ENCODE results near the gene KCNQ1OT1.
A peak's percentile ranks its signal among the peaks of the same experiment; 100 is the strongest.

KCNQ1OT1 gene

GRCh38 chr11:2699531-2700414 lies at the start of gene KCNQ1OT1:
Gene KCNQ1OT1, minus strand, starts transcription at chr11:2699994.
- peak within 1 kb of the TSS; percentile 68 to 74 for H3K4me3 ChIP-seq (ENCODE audit: low read depth in 1 of 2, low read length in 2 of 2)
- H3K36me3 ChIP-seq (ENCODE audit: control insufficient read depth in 1 of 2, insufficient read depth in 2 of 2, low read length in 2 of 2): no peaks in the 10 kb centered on the region
- no peaks in the 10 kb centered on the region for H3K27me3 ChIP-seq (ENCODE audit: low read depth, low read length)
- peaks cover 0 to 23% of the 10 kb centered on the region in 2 donors for H3K4me1 ChIP-seq (ENCODE audit: control insufficient read depth in 1 of 2, insufficient read depth in 2 of 2, low read length in 2 of 2)
- no peaks in the 10 kb centered on the region for H3K9me3 ChIP-seq (ENCODE audit: control insufficient read depth in 1 of 2, low read length in 2 of 2)
- peak within 1 kb of the TSS; percentile 60 for H3K27ac ChIP-seq (ENCODE audit: low read length)

- H3K27me3 ChIP-seq (ENCODE audit: low read depth, low read length): no peaks in the 10 kb centered on the region
- no peaks in the 10 kb centered on the region for H3K36me3 ChIP-seq (ENCODE audit: control insufficient read depth in 1 of 2, insufficient read depth in 2 of 2, low read length in 2 of 2)
- H3K27ac ChIP-seq (ENCODE audit: low read length): no peak overlapping the region
- no peaks in the 10 kb centered on the region for H3K9me3 ChIP-seq (ENCODE audit: control insufficient read depth in 1 of 2, low read length in 2 of 2)
- H3K4me1 ChIP-seq (ENCODE audit: control insufficient read depth in 1 of 2, insufficient read depth in 2 of 2, low read length in 2 of 2): no peaks in the 10 kb centered on the region
- no peak overlapping the region for H3K4me3 ChIP-seq (ENCODE audit: low read depth in 1 of 2, low read length in 2 of 2)
These were observed 49.2 kb upstream of the KCNQ1OT1 start for GRCh38 chr11:2748814-2749554.

DNA sequence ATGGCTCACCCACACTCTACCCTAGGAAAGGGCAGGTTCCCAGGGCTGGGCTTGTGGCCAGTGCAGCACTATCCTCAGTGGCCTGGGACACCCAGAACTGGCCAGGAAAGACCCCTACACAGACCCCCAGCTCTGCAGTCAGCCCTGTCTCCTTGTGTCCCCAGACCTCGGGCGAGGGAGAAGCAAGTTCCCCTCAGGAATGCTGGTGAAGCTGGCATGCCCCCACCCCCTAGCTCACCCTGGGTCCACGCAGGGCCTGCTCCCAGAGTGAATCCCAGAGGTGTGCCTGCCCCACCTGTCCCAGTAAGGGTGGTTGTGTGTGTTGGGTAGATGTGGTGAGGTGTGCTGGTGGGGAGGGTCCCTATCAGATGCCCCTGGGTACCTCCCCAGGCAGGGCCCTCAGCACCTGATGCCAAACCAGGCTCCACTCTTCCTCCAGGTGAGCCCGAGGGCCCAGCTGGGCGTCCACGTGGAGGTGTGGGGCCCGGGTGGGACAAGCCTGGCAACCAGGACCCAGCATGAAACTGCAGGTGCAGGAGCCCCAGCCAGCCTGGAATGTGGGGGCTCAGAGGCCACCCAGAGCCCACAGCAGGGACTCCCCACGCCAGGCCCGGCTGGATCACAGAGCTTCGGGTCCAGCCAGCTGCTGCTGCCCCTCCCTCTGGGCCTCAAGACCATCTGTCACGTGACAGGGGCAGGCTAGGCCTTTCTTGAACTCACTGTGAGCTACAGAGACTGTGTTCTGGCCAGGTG lies 48.4 kb upstream of the KCNQ1OT1 start:
- H3K27ac ChIP-seq (ENCODE audit: low read length): no peak overlapping the region
- H3K27me3 ChIP-seq (ENCODE audit: low read depth, low read length): no peaks in the 10 kb centered on the region
- H3K4me1 ChIP-seq (ENCODE audit: control insufficient read depth in 1 of 2, insufficient read depth in 2 of 2, low read length in 2 of 2): no peaks in the 10 kb centered on the region
- H3K36me3 ChIP-seq (ENCODE audit: control insufficient read depth in 1 of 2, insufficient read depth in 2 of 2, low read length in 2 of 2): no peaks in the 10 kb centered on the region
- no peaks in the 10 kb centered on the region for H3K9me3 ChIP-seq (ENCODE audit: control insufficient read depth in 1 of 2, low read length in 2 of 2)
- H3K4me3 ChIP-seq (ENCODE audit: low read depth in 1 of 2, low read length in 2 of 2): no peak overlapping the region

GRCh38 chr11:2747248-2748027 lies 47.6 kb upstream of the KCNQ1OT1 start:
- H3K9me3 ChIP-seq (ENCODE audit: control insufficient read depth in 1 of 2, low read length in 2 of 2): no peaks in the 10 kb centered on the region
- no peak overlapping the region for H3K4me3 ChIP-seq (ENCODE audit: low read depth in 1 of 2, low read length in 2 of 2)
- H3K4me1 ChIP-seq (ENCODE audit: control insufficient read depth in 1 of 2, insufficient read depth in 2 of 2, low read length in 2 of 2): no peaks in the 10 kb centered on the region
- no peaks in the 10 kb centered on the region for H3K36me3 ChIP-seq (ENCODE audit: control insufficient read depth in 1 of 2, insufficient read depth in 2 of 2, low read length in 2 of 2)
- H3K27me3 ChIP-seq (ENCODE audit: low read depth, low read length): no peaks in the 10 kb centered on the region
- no peak overlapping the region for H3K27ac ChIP-seq (ENCODE audit: low read length)

DNA sequence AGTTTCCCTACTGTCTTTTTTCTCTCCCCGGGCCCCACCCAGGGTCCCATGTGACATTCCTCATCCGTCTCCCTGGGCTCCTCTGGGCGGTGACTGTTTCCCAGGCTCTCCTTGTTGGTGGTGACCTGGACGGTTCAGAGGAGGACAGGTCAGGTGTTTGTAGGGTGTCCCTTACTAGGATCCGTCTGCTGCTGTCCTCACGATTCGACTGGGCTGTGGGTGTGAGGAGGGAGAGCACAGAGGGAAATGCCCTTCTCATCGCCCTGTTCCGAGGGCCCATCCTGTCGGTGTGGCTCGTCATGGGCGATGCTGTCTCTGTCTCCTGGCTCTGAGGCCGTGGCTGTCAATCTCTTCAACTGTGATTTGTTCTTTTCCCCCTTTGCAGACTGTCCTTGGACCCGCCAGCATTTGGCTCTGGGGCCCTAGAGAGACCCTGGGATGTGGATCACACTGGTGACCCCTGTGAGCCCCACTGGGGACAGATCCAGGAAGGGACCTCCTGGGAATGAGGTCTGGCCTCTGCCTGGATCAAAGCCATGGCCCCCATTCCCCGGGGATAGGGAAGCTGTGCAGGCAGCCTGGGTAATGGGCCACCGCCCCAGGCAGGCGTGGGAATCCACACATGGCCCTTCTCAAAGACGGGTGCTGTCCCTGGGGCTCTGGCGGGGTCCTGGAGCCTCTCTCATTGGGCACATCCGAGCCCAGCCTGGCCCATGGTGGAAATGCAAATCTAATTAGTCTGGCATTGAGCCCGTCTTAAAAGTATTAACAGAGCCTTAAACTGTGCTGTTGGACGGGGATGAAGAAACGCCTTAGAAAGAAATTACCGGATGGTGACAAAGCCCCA lies 46.8 kb upstream of the KCNQ1OT1 start:
- no peaks in the 10 kb centered on the region for H3K9me3 ChIP-seq (ENCODE audit: control insufficient read depth in 1 of 2, low read length in 2 of 2)
- H3K27ac ChIP-seq (ENCODE audit: low read length): no peak overlapping the region
- H3K4me1 ChIP-seq (ENCODE audit: control insufficient read depth in 1 of 2, insufficient read depth in 2 of 2, low read length in 2 of 2): peaks cover 0 to 3% of the 10 kb centered on the region in 2 donors
- no peak overlapping the region for H3K4me3 ChIP-seq (ENCODE audit: low read depth in 1 of 2, low read length in 2 of 2)
- no peaks in the 10 kb centered on the region for H3K36me3 ChIP-seq (ENCODE audit: control insufficient read depth in 1 of 2, insufficient read depth in 2 of 2, low read length in 2 of 2)
- H3K27me3 ChIP-seq (ENCODE audit: low read depth, low read length): no peaks in the 10 kb centered on the region

DNA sequence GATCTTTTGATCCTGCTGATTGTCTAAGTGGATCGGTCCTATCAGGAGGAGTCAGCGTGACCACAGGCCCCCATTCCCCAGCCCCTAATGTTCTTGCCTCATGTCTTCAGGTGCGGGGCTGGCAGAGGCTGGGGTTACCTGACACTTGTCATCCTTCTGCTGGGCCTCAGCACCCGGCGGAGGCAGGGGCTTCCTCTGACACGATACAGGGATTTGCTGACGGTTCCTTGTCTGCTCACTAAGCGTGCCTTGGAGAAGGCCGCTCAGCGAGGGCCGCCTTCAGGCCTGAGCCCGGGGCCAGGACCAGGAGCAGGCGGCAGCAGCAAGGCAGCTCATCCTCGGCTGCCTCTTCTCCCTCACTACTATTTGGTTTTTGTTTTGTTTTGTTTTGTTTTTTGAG lies 45.7 kb upstream of the KCNQ1OT1 start:
- H3K36me3 ChIP-seq (ENCODE audit: control insufficient read depth in 1 of 2, insufficient read depth in 2 of 2, low read length in 2 of 2): no peaks in the 10 kb centered on the region
- H3K27me3 ChIP-seq (ENCODE audit: low read depth, low read length): no peaks in the 10 kb centered on the region
- no peaks in the 10 kb centered on the region for H3K9me3 ChIP-seq (ENCODE audit: control insufficient read depth in 1 of 2, low read length in 2 of 2)
- peaks cover 0 to 3% of the 10 kb centered on the region in 2 donors for H3K4me1 ChIP-seq (ENCODE audit: control insufficient read depth in 1 of 2, insufficient read depth in 2 of 2, low read length in 2 of 2)
- H3K4me3 ChIP-seq (ENCODE audit: low read depth in 1 of 2, low read length in 2 of 2): no peak overlapping the region
- H3K27ac ChIP-seq (ENCODE audit: low read length): no peak overlapping the region

DNA sequence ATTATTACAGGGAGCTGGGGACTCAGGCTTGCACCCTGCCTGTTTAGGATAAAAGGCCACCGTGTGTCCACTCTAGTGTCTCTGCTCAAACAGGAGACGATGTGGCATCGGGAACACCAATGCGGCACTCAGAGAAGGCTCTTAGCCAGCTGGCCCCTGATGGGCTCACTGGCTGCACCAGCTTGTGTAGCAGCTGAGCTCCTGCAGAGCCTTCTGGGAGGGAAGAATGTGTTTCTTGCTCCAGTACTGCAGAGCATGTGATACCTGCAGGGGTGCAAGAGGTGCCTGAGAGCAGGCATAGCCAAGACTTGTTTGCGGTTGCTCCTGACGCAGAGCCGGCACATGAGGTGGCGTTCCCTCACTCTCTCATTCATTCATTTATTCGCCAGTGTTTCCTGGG lies 44.4 kb upstream of the KCNQ1OT1 start:
- H3K4me3 ChIP-seq (ENCODE audit: low read depth in 1 of 2, low read length in 2 of 2): no peak overlapping the region
- no peaks in the 10 kb centered on the region for H3K9me3 ChIP-seq (ENCODE audit: control insufficient read depth in 1 of 2, low read length in 2 of 2)
- H3K27me3 ChIP-seq (ENCODE audit: low read depth, low read length): no peaks in the 10 kb centered on the region
- H3K36me3 ChIP-seq (ENCODE audit: control insufficient read depth in 1 of 2, insufficient read depth in 2 of 2, low read length in 2 of 2): no peaks in the 10 kb centered on the region
- H3K27ac ChIP-seq (ENCODE audit: low read length): no peak overlapping the region
- H3K4me1 ChIP-seq (ENCODE audit: control insufficient read depth in 1 of 2, insufficient read depth in 2 of 2, low read length in 2 of 2): peaks cover 0 to 3% of the 10 kb centered on the region in 2 donors

DNA sequence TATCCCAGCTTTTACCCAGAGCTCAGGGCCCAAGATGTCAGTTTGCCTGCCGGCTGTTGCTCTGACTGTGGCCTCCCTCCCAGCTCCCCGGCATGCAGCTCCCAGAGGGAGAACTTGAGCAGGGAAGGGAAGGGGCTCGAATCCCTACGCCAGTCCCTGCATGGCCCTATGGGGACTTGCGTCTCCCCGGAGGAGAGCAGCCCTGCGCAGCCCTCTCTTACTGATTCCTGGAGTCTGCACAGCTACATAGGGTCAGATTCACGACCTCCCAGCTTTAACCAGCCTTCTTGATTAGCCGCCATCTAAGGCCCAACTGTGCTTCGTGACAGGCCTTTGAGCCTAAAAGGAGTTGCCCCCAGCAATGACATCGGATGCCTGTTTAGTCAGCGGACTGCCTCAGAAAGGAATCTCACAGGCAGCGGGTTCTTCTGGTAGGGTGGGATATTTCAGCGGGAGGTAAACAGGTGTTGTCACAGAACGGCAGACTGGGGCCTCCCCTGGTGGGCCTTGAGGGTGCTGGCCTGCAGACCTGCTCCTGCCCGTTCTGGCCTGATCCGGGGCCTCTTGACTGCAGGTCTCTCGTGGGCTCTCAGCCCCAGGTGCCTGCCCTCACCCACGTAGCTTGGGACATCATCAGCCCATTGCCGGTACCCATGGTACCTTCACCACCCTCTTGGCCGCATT lies 43.8 kb upstream of the KCNQ1OT1 start:
- Histone ChIP-seq H3K9me3 (ENCODE audit: control insufficient read depth in 1 of 2, low read length in 2 of 2) (no peaks in the 10 kb centered on the region), H3K4me1 (ENCODE audit: control insufficient read depth in 1 of 2, insufficient read depth in 2 of 2, low read length in 2 of 2) (peaks cover 0 to 3% of the 10 kb centered on the region in 2 donors), H3K36me3 (ENCODE audit: control insufficient read depth in 1 of 2, insufficient read depth in 2 of 2, low read length in 2 of 2) (no peaks in the 10 kb centered on the region), H3K27me3 (ENCODE audit: low read depth, low read length) (no peaks in the 10 kb centered on the region), H3K27ac (ENCODE audit: low read length) (no peak overlapping the region), H3K4me3 (ENCODE audit: low read depth in 1 of 2, low read length in 2 of 2) (no peak overlapping the region)

DNA sequence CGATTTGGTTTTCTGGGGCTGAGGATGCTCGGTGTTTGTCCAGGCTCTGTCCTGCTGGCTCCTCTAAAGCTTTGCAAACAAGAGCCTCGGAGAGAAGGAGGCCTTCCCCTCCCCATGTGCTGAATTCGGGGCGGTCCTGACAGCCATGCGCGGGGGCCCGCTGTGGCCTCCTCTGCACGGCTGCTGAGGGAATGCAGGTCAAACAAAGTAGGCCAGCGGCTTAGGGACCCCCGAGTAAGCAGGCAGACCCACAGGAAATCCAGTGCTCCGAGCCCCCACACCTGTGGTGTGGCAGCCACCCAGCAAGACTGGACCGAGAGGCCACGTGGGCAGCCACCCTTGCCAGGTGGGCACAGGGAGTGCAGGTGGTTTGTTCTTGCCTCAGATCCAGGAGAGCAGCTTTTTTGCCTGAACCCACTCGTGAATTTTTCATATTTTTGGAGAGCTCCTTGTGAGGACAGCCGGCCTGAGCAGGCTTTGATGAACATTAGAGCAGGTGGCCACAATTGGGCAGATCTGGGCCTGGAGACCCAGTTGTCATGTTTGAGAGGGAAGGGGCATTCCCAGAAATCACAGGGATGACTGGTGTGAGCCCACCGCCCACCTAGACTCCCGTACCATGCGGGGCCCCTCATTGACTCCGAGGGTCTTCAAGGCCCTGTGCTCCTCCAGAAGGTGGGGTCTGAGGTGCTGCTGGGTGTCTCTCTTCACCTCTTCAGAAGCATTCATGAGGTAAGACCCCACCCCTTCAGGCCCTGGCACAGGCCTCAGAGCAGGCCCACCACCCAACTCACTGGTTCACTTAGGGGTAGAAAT lies 43.0 kb upstream of the KCNQ1OT1 start:
- Histone ChIP-seq H3K27ac (ENCODE audit: low read length) (no peak overlapping the region), H3K4me3 (ENCODE audit: low read depth in 1 of 2, low read length in 2 of 2) (no peak overlapping the region), H3K4me1 (ENCODE audit: control insufficient read depth in 1 of 2, insufficient read depth in 2 of 2, low read length in 2 of 2) (peaks cover 0 to 5% of the 10 kb centered on the region in 2 donors), H3K27me3 (ENCODE audit: low read depth, low read length) (no peaks in the 10 kb centered on the region), H3K9me3 (ENCODE audit: control insufficient read depth in 1 of 2, low read length in 2 of 2) (no peaks in the 10 kb centered on the region), H3K36me3 (ENCODE audit: control insufficient read depth in 1 of 2, insufficient read depth in 2 of 2, low read length in 2 of 2) (no peaks in the 10 kb centered on the region)
